PC-3 (cell line): ENCODE measurements around the gene LMO3. TPM values are rescaled to one million over a fixed set of nuclear protein-coding genes. Genes with fewer than 3 reads are reported as not detected.
A peak's percentile ranks its signal among the peaks of the same experiment; 100 is the strongest.

ENCODE experiments used
- ATAC-seq: fragments of 200-7000 bp; cut with Tn5 transposase; 2 replicates; pipeline ENCODE4 v1.9.1; 2020; ENCODE audit warnings: mild to moderate bottlenecking, moderate library complexity
- BruUV-seq: library from RNA; stranded (reverse); fragments of 400-500 nt; replicated peaks from 2 replicates; lab custom pipeline; 2021; lab: Mats Ljungman, UMichigan
- CTCF ChIA-PET: fragments of 300-600 bp; sonication (Branson Sonifier 250); formaldehyde crosslinking; loops from one replicate; lab custom pipeline; 2022; ENCODE audit warnings: antibody characterized with exemption; lab: Charles Lee
- POLR2A ChIA-PET: fragments of 300-600 bp; sonication (Branson Sonifier 250); formaldehyde crosslinking; loops from one replicate; lab custom pipeline; 2022; ENCODE audit warnings: antibody characterized with exemption; ENCODE audit not compliant: unreplicated experiment; lab: Charles Lee
- DNase-seq: peaks from one replicate; pipeline ENCODE4 v3.0.0-alpha.2; 2015
- H2AFZ ChIP-seq: fragments of 300-600 bp; sonication (generic); 2 replicates; pipeline ENCODE4 v1.6.0; 2016; ENCODE audit warnings: antibody characterized with exemption, low read length
- H3F3A ChIP-seq: fragments of 300-600 bp; sonication (generic); one replicate; pipeline ENCODE4 v1.6.0; 2017; ENCODE audit warnings: antibody characterized with exemption, low read length, control low read depth, mild to moderate bottlenecking; ENCODE audit not compliant: unreplicated experiment
- H3K27ac ChIP-seq: fragments of 300-600 bp; sonication (generic); 2 replicates; pipeline ENCODE4 v1.5.1; 2016; ENCODE audit warnings: mild to moderate bottlenecking, low read length
- H3K27me3 ChIP-seq: fragments of 300-600 bp; sonication (generic); 2 replicates; pipeline ENCODE4 v1.6.1; 2016; ENCODE audit warnings: low read length, mixed read lengths
- H3K36me3 ChIP-seq: fragments of 300-600 bp; sonication (generic); 2 replicates; pipeline ENCODE4 v1.6.1; 2016; ENCODE audit warnings: low read depth, mixed run types, low read length, mixed read lengths
- H3K4me1 ChIP-seq: fragments of 300-600 bp; sonication (generic); 2 replicates; pipeline ENCODE4 v1.5.1; 2016; ENCODE audit warnings: low read length; ENCODE audit not compliant: insufficient read depth
- H3K4me2 ChIP-seq: fragments of 300-600 bp; sonication (generic); 2 replicates; pipeline ENCODE4 v1.6.0; 2016; ENCODE audit warnings: low read length
- H3K4me3 ChIP-seq: fragments of 300-600 bp; sonication (generic); 2 replicates; pipeline ENCODE4 v1.5.1; 2016; ENCODE audit warnings: mild to moderate bottlenecking, low read length, mixed read lengths
- H3K79me2 ChIP-seq: fragments of 300-600 bp; sonication (generic); 2 replicates; pipeline ENCODE4 v1.6.1; 2017; ENCODE audit warnings: low read length, mixed read lengths
- H3K9ac ChIP-seq: fragments of 300-600 bp; sonication (generic); 2 replicates; pipeline ENCODE4 v1.6.0; 2016; ENCODE audit warnings: mild to moderate bottlenecking, low read length
- H3K9me2 ChIP-seq: fragments of 300-600 bp; sonication (generic); replicated peaks from 2 replicates; pipeline ENCODE4 v1.6.1; 2016; ENCODE audit warnings: mixed run types, low read length, mixed read lengths
- H3K9me3 ChIP-seq: fragments of 300-600 bp; sonication (generic); 2 replicates; pipeline ENCODE4 v1.6.1; 2016; ENCODE audit warnings: low read length, mixed read lengths
- H4K20me1 ChIP-seq: fragments of 300-600 bp; sonication (generic); 2 replicates; pipeline ENCODE4 v1.6.1; 2016; ENCODE audit warnings: low read length, mixed read lengths
- EZH2 ChIP-seq: fragments of 300-600 bp; sonication (generic); IDR thresholded peaks from one replicate; pipeline ENCODE4 v1.6.1; 2017; ENCODE audit warnings: antibody characterized with exemption, mild to moderate bottlenecking, low read length; ENCODE audit not compliant: unreplicated experiment
- EZH2phosphoT487 ChIP-seq: fragments of 300-600 bp; sonication (generic); IDR thresholded peaks from 2 replicates; pipeline ENCODE4 v1.6.1; 2018; ENCODE audit warnings: mild to moderate bottlenecking, antibody characterized with exemption, low read length, borderline replicate concordance
- intact Hi-C: fragments of 100-400 bp; cut with micrococcal nuclease; formaldehyde crosslinking; loops from 2 replicates; pipeline ENCODE4 v1.9.0; 2023
- total RNA-seq: library from RNA; depleted of rRNA; stranded (reverse); fragments of >200 nt; gene quantifications from 2 replicates; pipeline ENCODE4 v1.2.3, GENCODE V29; 2014
- TF ChIP-seq, protein P1 (sequence below): fragments of 300-600 bp; sonication (generic); conservative IDR thresholded peaks from 2 replicates; pipeline ENCODE4 v1.5.1; 2017; ENCODE audit warnings: antibody characterized with exemption, low read depth, mild to moderate bottlenecking, low read length

Gene LMO3
- total RNA-seq, 1 experiment from 2014 or later = 2.3 TPM

DNA sequence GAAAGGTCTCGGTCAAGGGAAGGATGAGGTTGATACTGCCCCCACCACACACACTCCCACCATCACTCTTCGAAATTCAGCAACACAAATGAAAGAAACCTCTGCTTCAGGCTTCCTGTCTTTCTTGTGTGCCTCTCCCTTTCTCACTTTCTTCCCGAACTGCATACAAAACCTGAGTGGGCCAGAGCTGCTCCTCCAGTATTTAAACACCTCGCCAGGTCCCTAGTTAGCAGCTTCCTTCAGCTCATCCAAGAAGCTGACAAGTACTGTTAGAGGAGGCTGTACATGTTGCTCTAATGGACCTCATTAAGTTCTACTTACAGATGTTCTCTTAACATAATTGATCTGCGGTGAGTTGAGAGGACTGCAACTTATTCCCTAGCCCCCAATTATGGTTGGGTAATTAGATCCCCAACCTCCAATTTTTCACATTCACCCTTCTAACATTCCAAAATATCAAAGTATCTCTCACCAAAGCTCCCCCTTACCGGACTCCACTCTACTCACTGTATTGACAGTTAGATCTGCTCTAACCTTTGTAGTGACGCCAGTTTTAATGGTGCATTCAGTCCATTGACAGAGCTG, 4.1 kb upstream of the LMO3 start:
- Histone ChIP-seq H3K9me2 (no peaks in the 10 kb centered on the region), H3K9ac (no peak overlapping the region), H4K20me1 (no peaks in the 10 kb centered on the region), H3K4me3 (no peak overlapping the region), H2AFZ (no peak overlapping the region), H3K27me3 (no peaks in the 10 kb centered on the region), H3K4me1 (peaks cover 8% of the 10 kb centered on the region; the same call in 1 of the 2 replicates), H3K27ac (no peak overlapping the region), H3K9me3 (no peaks in the 10 kb centered on the region), H3K79me2 (no peaks in the 10 kb centered on the region), H3K4me2 (no peak overlapping the region), H3F3A (no peaks in the 10 kb centered on the region), H3K36me3 (no peaks in the 10 kb centered on the region)
- POLR2A ChIA-PET = no interaction called here
- intact Hi-C loops = no loop called here
- TF ChIP-seq, protein P1, sequence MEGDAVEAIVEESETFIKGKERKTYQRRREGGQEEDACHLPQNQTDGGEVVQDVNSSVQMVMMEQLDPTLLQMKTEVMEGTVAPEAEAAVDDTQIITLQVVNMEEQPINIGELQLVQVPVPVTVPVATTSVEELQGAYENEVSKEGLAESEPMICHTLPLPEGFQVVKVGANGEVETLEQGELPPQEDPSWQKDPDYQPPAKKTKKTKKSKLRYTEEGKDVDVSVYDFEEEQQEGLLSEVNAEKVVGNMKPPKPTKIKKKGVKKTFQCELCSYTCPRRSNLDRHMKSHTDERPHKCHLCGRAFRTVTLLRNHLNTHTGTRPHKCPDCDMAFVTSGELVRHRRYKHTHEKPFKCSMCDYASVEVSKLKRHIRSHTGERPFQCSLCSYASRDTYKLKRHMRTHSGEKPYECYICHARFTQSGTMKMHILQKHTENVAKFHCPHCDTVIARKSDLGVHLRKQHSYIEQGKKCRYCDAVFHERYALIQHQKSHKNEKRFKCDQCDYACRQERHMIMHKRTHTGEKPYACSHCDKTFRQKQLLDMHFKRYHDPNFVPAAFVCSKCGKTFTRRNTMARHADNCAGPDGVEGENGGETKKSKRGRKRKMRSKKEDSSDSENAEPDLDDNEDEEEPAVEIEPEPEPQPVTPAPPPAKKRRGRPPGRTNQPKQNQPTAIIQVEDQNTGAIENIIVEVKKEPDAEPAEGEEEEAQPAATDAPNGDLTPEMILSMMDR = no peak
- no peak for TF ChIP-seq EZH2
- no peak for TF ChIP-seq EZH2phosphoT487
- ATAC-seq (no peak), DNase-seq (no peak)
- CTCF ChIA-PET = no interaction called here
- no TSS peak for BruUV-seq

DNA sequence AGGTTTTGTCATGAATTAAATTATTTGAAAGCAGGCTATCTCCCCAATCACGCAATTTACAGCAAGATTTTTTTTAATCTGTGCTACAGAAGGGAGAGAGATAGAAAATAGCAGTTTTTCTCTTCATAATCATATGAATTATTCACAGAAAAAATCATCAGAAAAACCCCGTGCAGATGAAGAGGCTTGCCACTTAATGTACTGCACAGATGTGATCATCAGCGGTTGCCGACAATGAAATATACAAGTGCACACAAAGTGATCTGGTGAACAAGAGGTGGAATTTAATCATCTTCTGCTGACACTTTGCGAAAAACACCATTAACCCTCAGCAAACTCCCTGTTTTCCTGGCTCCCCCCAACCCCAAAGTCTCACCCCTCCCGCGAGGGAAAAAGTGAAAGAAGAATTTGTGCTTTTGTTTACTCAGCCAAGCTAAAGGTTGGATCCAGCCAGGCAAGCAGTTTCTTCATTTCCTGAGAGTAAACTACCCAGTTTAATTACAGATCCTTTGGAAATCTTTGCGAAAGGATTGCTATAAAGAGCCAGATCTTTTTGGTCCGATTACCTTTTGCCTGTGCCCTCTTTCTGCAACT, 3.1 kb upstream of the LMO3 start:
- CTCF ChIA-PET = no interaction called here
- peak; percentile 5 for DNase-seq
- Histone ChIP-seq H3K79me2 (no peaks in the 10 kb centered on the region), H3K4me1 (peaks cover 8% of the 10 kb centered on the region; the same call in 1 of the 2 replicates), H3K9ac (no peak overlapping the region), H2AFZ (peak overlapping the region; percentile 53; the same call in 1 of the 2 replicates), H3F3A (no peaks in the 10 kb centered on the region), H3K27me3 (no peaks in the 10 kb centered on the region), H3K27ac (no peak overlapping the region), H4K20me1 (no peaks in the 10 kb centered on the region), H3K9me3 (no peaks in the 10 kb centered on the region), H3K9me2 (no peaks in the 10 kb centered on the region), H3K4me2 (peak overlapping the region; percentile 84), H3K36me3 (no peaks in the 10 kb centered on the region), H3K4me3 (peak overlapping the region; percentile 71)
- no TSS peak for BruUV-seq
- TF ChIP-seq, protein P1 = no peak
- TF ChIP-seq EZH2 (no peak), EZH2phosphoT487 (no peak)
- intact Hi-C loops = no loop called here
- POLR2A ChIA-PET = no interaction called here
- ATAC-seq = 0 out of 2 replicates have a peak, but pooled peaks have one; percentile 21
